ENCODE data around the gene CKB. TPM values are rescaled to one million over a fixed set of nuclear protein-coding genes. Genes with fewer than 3 reads are reported as not detected.

The CKB gene
- total and polyA plus RNA-seq, 9 of the 15 experiments (the other 6 are each of a cell fraction or from before 2014, with no cell fraction given), result 23.9 to 692 (median 132) TPM

DNA sequence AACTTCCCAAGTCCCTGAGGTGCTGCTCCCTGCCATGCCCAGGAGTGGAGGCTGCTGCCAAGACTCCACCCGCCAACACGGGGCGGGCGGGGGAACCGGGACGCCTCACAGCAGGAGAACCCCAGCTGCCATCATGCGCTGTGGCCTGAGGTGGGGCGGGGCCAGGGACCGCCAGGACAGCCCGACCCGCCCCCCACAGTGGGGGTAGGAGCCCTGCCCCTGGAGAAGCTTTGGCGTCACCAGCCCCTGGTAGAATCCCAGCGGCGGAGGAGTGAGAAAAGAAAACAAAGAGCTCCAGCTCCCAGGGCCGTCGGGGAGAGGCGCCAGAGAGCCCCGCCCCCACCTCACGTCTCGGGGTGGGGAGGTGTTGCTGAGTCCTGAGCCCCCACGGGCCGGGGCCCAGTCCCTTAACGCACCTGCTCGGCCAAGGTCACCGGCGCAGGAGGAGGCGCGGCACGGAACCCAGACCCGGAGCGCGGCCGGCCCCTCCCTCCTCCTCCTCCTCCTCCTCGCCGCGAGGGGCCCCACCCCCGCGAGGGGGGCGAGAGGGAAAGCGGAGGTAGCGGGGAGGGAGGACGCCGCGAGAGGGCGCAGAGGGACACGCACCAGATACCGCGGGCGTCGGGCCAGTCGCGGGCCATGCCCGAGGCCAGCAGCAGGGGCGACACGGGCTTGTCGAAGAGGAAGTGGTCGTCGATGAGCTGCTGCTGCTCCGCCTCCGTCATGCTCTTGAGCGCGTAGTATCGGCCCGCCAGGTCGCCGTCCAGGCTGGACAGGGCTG, 1.8 kb downstream of the CKB start (continued):
- TF ChIP-seq, protein P1, sequence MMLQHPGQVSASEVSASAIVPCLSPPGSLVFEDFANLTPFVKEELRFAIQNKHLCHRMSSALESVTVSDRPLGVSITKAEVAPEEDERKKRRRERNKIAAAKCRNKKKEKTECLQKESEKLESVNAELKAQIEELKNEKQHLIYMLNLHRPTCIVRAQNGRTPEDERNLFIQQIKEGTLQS (IDR thresholded peaks at IDR 0.05), result no peak
- TF ChIP-seq, protein P1 (CRISPR knock-in tag; conservative IDR thresholded peaks at IDR 0.05), result no peak
- TF ChIP-seq SOX6 (IDR thresholded peaks at IDR 0.05) (peak; percentile 45; the same call in 1 of the 2 replicates), RBM17 (IDR thresholded peaks at IDR 0.05; ENCODE audit: borderline replicate concordance, low read depth, low read length) (no peak), SIN3A (IDR thresholded peaks at IDR 0.05; ENCODE audit: borderline replicate concordance in 2 of 2, control insufficient read depth in 1 of 2, low read depth in 2 of 2, low read length in 2 of 2) (peak in 1 of 2 experiments; percentile 53; a peak in 2 of 4 replicates), HDAC2 (IDR thresholded peaks at IDR 0.05) (0 out of 2 replicates have a peak, but pooled peaks have one; percentile 16), NFE2L1 (tag; IDR thresholded peaks at IDR 0.05; ENCODE audit: borderline replicate concordance, low read depth) (no peak), RBM15 (IDR thresholded peaks at IDR 0.05; ENCODE audit: insufficient read depth, low read length) (no peak), TGIF2 (CRISPR knock-in tag; IDR thresholded peaks at IDR 0.05) (no peak; the same call in 1 of the 2 replicates), EHMT2 (IDR thresholded peaks at IDR 0.05) (no peak), KDM4B (IDR thresholded peaks at IDR 0.05; ENCODE audit: borderline replicate concordance in 2 of 2, low read depth in 1 of 2) (no peak), NUFIP1 (IDR thresholded peaks at IDR 0.05; ENCODE audit: partially characterized antibody) (no peak), JUNB (CRISPR knock-in tag; conservative IDR thresholded peaks at IDR 0.05) (no peak), EZH2 (IDR thresholded peaks at IDR 0.05; ENCODE audit: borderline replicate concordance, low read depth, low read length) (no peak), BHLHE40 (IDR thresholded peaks at IDR 0.05; ENCODE audit: low read length) (peak; percentile 53; the same call in 1 of the 2 replicates), ERF (CRISPR knock-in tag; IDR thresholded peaks at IDR 0.05) (0 out of 2 replicates have a peak, but pooled peaks have one; percentile 18), ZNF696 (CRISPR knock-in tag; conservative IDR thresholded peaks at IDR 0.05) (no peak), NR0B1 (IDR thresholded peaks at IDR 0.05; ENCODE audit: partially characterized antibody) (no peak)
- TF ChIP-seq, protein P2, sequence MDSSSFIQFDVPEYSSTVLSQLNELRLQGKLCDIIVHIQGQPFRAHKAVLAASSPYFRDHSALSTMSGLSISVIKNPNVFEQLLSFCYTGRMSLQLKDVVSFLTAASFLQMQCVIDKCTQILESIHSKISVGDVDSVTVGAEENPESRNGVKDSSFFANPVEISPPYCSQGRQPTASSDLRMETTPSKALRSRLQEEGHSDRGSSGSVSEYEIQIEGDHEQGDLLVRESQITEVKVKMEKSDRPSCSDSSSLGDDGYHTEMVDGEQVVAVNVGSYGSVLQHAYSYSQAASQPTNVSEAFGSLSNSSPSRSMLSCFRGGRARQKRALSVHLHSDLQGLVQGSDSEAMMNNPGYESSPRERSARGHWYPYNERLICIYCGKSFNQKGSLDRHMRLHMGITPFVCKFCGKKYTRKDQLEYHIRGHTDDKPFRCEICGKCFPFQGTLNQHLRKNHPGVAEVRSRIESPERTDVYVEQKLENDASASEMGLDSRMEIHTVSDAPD (CRISPR knock-in tag; IDR thresholded peaks at IDR 0.05), result no peak
- TF ChIP-seq, protein P3, sequence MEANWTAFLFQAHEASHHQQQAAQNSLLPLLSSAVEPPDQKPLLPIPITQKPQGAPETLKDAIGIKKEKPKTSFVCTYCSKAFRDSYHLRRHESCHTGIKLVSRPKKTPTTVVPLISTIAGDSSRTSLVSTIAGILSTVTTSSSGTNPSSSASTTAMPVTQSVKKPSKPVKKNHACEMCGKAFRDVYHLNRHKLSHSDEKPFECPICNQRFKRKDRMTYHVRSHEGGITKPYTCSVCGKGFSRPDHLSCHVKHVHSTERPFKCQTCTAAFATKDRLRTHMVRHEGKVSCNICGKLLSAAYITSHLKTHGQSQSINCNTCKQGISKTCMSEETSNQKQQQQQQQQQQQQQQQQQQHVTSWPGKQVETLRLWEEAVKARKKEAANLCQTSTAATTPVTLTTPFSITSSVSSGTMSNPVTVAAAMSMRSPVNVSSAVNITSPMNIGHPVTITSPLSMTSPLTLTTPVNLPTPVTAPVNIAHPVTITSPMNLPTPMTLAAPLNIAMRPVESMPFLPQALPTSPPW (CRISPR knock-in tag; IDR thresholded peaks at IDR 0.05), result peak; percentile 97
- TF ChIP-seq, protein P4, sequence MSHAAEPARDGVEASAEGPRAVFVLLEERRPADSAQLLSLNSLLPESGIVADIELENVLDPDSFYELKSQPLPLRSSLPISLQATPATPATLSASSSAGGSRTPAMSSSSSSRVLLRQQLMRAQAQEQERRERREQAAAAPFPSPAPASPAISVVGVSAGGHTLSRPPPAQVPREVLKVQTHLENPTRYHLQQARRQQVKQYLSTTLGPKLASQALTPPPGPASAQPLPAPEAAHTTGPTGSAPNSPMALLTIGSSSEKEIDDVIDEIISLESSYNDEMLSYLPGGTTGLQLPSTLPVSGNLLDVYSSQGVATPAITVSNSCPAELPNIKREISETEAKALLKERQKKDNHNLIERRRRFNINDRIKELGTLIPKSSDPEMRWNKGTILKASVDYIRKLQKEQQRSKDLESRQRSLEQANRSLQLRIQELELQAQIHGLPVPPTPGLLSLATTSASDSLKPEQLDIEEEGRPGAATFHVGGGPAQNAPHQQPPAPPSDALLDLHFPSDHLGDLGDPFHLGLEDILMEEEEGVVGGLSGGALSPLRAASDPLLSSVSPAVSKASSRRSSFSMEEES (CRISPR knock-in tag; IDR thresholded peaks at IDR 0.05), result no peak
